Type B pancreatic cell (in vitro differentiated cells): ENCODE measurements around the gene IGFBP7. TPM values are rescaled to one million over a fixed set of nuclear protein-coding genes. Genes with fewer than 3 reads are reported as not detected.
"Not testable (repeated sequence)": the region's sequence is repeated elsewhere in the genome, so short reads cannot be mapped to it uniquely, and the experiment has no call there.

Experiments
- DNase-seq: peaks from one replicate; pipeline ENCODE4 v3.0.0; 2021; ENCODE audit warnings: mixed read lengths; ENCODE audit not compliant: unreplicated experiment; ENCODE audit errors: extremely low spot score
- H3K27ac Mint-ChIP-seq: 2 replicates; pipeline ENCODE4 v1.8.0; 2021; ENCODE audit warnings: mild to moderate bottlenecking, mixed read lengths
- H3K27me3 Mint-ChIP-seq: 2 replicates; pipeline ENCODE4 v1.8.0; 2021; ENCODE audit warnings: mixed read lengths
- H3K36me3 Mint-ChIP-seq: 2 replicates; pipeline ENCODE4 v1.8.0; 2021; ENCODE audit warnings: mixed read lengths
- H3K4me1 Mint-ChIP-seq: one replicate; pipeline ENCODE4 v1.8.0; 2021; ENCODE audit warnings: mixed read lengths; ENCODE audit not compliant: unreplicated experiment
- H3K4me3 Mint-ChIP-seq: 2 replicates; pipeline ENCODE4 v1.8.0; 2021; ENCODE audit warnings: mild to moderate bottlenecking, mixed read lengths
- H3K9me3 Mint-ChIP-seq: 2 replicates; pipeline ENCODE4 v1.8.0; 2021; ENCODE audit warnings: mixed read lengths
- CTCF ChIP-seq: fragments of 200-600 bp; sonication (generic); conservative IDR thresholded peaks from 2 replicates; pipeline ENCODE4 v1.5.0; 2021; ENCODE audit warnings: antibody characterized with exemption, mild to moderate bottlenecking
- total RNA-seq: library from RNA; stranded (reverse); gene quantifications from 2 replicates; pipeline ENCODE4 v1.2.1, GENCODE V29; 2021; ENCODE audit warnings: low replicate concordance

Gene IGFBP7
- total RNA-seq, 1 donor from 2014 or later = 108 TPM

- peaks cover 14% of the 10 kb centered on the region for H3K36me3 Mint-ChIP-seq
Measured at GRCh38 chr4:57055886-57056285, 54.3 kb downstream of the IGFBP7 start.

GRCh38 chr4:57053508-57053907 lies 56.7 kb downstream of the IGFBP7 start:
- Mint-ChIP-seq H3K4me3 (no peak overlapping the region), H3K27ac (no peak overlapping the region), H3K36me3 (peaks cover 8% of the 10 kb centered on the region), H3K4me1 (peaks cover 9% of the 10 kb centered on the region), H3K9me3 (no peaks in the 10 kb centered on the region), H3K27me3 (no peaks in the 10 kb centered on the region)
- TF ChIP-seq CTCF = no peak
- no peak for DNase-seq

More at GRCh38 chr4:57055886-57056285, 54.3 kb downstream of the IGFBP7 start:
- DNase-seq = no peak
- Mint-ChIP-seq H3K4me1 (peaks cover 9% of the 10 kb centered on the region), H3K27me3 (no peaks in the 10 kb centered on the region), H3K27ac (no peak overlapping the region), H3K4me3 (no peak overlapping the region), H3K9me3 (no peaks in the 10 kb centered on the region)
- TF ChIP-seq CTCF = no peak

- H3K27ac Mint-ChIP-seq = no peak overlapping the region
- peaks cover 13% of the 10 kb centered on the region for H3K36me3 Mint-ChIP-seq
- H3K27me3 Mint-ChIP-seq = no peaks in the 10 kb centered on the region
- H3K9me3 Mint-ChIP-seq = peaks cover 6% of the 10 kb centered on the region
- H3K4me3 Mint-ChIP-seq = no peak overlapping the region
- TF ChIP-seq CTCF = no peak
- H3K4me1 Mint-ChIP-seq = peaks cover 8% of the 10 kb centered on the region
- DNase-seq = no peak
Measured at GRCh38 chr4:57051524-57051923, 58.7 kb downstream of the IGFBP7 start.

GRCh38 chr4:57051095-57051494 lies 59.1 kb downstream of the IGFBP7 start:
- no peak for TF ChIP-seq CTCF
- no peaks in the 10 kb centered on the region for H3K27me3 Mint-ChIP-seq
- peaks cover 13% of the 10 kb centered on the region for H3K36me3 Mint-ChIP-seq
- DNase-seq = no peak
- peaks cover 6% of the 10 kb centered on the region for H3K4me1 Mint-ChIP-seq
- no peak overlapping the region for H3K4me3 Mint-ChIP-seq
- no peak overlapping the region for H3K27ac Mint-ChIP-seq
- peaks cover 6% of the 10 kb centered on the region for H3K9me3 Mint-ChIP-seq

- H3K4me3 Mint-ChIP-seq = no peak overlapping the region
- DNase-seq = no peak
- H3K36me3 Mint-ChIP-seq = peaks cover 13% of the 10 kb centered on the region
- H3K9me3 Mint-ChIP-seq = peaks cover 6% of the 10 kb centered on the region
- no peak for TF ChIP-seq CTCF
- no peak overlapping the region for H3K27ac Mint-ChIP-seq
- peaks cover 16% of the 10 kb centered on the region for H3K4me1 Mint-ChIP-seq
- H3K27me3 Mint-ChIP-seq = no peaks in the 10 kb centered on the region
Measured at GRCh38 chr4:57048590-57049304, 61.4 kb downstream of the IGFBP7 start.

GRCh38 chr4:57047046-57047445 lies 63.1 kb downstream of the IGFBP7 start:
- H3K4me3 Mint-ChIP-seq, H3K27ac Mint-ChIP-seq, H3K9me3 Mint-ChIP-seq, DNase-seq, H3K27me3 Mint-ChIP-seq: not testable (repeated sequence)
- peaks cover 22% of the 10 kb centered on the region for H3K4me1 Mint-ChIP-seq
- H3K36me3 Mint-ChIP-seq = peaks cover 12% of the 10 kb centered on the region
